GM21526 (cell line): Measurements from ENCODE around the gene TCEANC2.

Experiments used
- ATAC-seq: cut with Tn5 transposase; IDR thresholded peaks from one replicate; pipeline ENCODE4 v1.9.1; 2021; ENCODE audit warnings: moderate library complexity; ENCODE audit not compliant: unreplicated experiment, low FRiP score

Gene TCEANC2

DNA sequence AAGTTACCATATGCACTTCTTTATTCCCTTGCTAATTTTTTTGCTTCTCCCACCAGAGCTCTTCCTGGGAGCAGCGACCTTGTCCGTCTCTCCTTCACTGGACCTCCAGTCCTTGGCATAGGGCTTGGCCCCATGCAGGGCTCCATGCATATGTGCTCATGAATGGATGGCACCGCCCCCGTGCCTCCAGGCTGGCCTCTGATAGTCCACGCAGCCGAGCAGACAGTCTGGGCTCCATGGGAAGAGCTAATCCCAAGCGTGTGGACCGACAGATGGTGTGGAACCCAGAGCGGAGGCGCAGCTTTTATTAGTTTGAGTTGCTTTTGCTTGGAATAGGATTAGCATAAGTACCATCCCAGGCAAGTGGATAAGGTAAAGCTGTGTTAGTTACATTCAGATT lies 57.6 kb downstream of the TCEANC2 start:
- ATAC-seq = no peak

DNA sequence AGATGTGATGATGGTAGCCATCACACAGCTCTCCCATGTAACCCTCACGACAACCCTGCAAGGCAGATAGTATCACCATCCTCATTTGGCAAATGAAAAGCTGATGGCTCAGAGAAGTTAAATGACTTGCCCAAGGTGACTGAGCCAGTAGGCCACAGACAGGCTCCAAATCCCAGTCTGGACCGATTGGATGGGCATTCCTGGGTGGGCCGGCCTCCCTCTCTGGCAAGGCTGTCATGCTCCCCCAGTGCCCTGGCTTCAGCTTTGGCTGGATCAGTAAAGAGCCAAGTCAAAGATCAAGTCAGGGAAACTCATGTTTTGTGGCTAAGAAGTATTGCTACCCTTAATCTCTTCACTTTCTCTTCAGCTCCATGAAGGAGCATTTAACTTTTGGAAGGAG lies 58.2 kb downstream of the TCEANC2 start:
- no peak for ATAC-seq

DNA sequence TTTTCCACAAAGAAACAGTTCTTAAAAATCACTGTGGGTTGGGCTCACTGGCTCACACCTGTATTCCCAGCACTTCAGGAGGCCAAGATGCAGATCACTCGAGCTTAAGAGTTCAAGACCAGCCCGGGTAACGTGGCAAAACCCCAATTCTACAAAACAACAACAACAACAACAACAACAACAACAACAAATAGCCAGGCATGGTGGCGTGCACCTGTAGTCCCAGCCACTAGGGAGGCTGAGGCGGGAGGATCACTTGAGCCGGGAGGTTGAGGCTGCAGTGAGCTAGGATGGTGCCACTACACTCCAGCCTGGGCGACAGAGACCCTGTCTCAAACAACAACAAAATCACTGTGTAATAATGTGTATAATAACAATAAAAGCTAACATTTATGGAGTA lies 58.6 kb downstream of the TCEANC2 start:
- no peak for ATAC-seq

DNA sequence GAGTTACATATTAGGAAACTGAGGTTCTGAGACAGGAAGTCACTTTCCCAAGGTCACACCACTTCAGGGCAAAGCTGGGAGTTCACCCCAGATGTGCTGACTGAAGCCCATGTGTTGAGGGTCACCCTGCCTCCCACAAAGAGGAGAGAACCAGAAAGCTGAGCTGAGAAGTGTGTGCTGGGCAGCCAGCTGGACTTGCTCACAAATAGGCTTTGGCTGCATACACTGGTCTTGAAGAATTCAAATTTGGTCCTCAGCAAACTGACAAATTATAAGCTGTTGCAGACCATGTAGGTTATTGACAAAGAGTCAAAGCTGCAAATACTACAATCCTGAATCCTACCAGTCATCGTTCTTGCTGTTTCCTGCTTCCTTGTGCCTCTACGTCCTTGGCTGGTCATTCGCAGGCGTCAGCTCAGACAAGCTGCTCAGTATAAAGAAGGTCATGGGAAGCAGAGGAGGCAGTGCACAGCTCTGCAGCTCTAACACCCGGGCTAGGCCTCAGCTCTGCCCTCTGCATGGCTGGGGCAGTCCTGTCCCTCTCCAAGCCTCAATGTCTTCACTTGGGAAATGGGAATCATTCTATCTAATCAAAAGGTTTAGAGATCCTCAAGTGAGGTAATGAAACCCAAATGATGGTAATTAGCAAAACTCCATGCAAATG lies 59.4 kb downstream of the TCEANC2 start:
- no peak for ATAC-seq

DNA sequence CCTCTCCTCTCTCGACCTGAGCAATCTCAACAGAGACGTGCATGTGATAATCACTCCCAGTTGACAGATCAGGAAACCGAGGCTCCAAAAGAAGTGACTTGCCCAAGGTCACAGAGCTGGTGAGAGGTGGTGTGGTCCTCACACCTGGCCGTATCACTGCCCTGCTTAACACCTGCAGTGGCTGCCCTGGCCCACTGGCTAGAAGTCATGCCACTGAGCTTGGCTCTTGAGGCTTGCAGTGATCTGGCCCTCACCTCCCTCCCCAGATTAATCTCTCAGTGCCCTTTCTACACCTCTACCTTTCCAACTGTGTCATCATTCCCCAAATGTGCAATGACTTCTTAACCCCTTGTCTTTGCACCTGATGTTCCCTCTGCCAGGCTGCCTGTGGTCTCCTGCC lies 60.6 kb downstream of the TCEANC2 start:
- no peak for ATAC-seq

DNA sequence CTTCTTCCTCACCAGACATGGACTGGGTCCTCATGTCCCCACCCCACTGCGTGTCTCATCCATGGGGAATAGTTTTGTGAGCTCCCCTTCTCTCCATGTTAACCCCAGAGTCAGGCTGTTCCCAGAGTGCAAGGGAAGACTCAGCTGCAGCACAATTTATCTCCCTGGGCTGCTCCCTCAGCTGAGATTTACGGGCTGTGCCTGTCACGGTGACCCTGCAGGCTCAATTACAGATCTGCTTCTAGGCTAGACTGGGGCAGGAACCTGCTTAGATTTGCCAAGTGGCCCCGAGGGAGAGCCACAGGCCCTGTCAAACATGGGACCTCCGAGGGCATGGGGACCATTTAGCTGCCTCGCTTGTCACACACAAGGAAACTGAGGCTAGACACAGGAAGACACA lies 61.5 kb downstream of the TCEANC2 start:
- ATAC-seq = no peak

DNA sequence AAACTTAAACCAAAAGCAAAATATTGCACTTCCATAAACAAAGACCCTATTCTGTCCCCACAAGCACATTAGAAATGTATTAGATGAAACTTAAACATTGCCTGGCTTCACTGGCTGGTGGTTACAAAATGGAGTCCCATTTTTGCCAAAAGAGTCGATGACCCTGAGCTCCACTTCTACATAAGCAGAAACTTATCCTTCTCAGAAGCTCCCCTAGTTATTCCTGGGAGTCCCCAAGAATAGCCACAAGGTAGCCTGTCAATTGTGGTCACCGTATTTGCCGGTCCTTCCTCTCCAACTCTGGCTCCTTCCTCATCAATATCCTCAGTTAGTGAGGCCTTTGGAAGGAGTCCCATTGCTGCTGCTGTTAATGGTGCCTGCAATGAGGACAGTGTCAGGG lies 62.1 kb downstream of the TCEANC2 start:
- no peak for ATAC-seq

DNA sequence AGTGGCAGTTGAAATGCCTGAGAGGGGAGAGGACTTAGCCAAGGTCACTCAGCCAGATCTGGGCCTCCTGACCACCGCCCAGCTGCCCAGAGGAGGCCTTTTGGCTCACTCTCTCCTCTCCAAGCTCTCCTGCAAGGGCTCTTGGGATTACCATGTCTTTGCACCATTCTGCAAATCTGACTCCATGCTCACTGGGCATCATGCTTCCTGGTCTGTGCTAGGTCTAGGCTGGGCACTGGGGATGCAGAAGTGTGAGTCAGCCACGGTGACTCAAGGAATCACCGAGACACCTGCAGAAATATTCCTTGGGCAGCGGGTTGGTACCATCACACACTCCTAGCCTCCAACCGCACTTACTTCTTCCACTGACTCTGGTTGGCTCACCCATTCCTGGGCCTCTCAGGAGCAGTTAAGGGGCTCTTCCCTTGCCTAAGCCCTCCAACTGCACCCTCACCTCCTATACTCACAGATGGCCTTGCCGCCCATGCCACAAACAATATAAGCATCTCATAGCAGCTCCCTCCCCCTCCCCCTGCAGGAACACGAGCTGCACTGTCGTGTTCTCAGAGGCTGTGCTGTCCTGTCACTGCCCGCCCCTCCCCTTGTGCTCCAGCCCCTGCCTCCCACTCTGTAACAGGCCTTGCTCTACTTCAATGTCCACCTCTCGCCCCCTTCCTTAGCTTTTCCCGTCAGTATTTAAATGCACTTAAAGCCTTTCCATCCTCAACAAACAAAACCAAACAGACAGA lies 64.6 kb downstream of the TCEANC2 start:
- ATAC-seq = no peak

DNA sequence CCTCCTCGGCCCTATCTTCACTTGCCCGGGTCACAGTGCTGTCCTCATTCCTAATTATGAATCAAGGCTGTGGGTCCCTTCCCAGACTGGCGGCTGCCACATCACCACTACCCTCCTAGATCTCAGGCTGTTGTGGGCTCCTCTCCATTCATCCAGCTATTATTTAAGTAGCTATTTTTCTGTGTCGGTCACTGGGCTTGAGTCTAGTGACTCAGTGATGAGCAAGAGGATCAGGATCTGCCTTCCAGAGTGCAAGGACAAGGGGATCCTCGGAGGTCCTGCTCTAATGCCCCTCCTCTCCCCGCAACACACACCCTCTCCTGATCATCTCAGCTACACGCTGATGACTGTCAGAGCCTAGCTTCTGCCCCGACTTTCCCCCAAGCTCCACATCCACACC lies 65.3 kb downstream of the TCEANC2 start:
- no peak for ATAC-seq

DNA sequence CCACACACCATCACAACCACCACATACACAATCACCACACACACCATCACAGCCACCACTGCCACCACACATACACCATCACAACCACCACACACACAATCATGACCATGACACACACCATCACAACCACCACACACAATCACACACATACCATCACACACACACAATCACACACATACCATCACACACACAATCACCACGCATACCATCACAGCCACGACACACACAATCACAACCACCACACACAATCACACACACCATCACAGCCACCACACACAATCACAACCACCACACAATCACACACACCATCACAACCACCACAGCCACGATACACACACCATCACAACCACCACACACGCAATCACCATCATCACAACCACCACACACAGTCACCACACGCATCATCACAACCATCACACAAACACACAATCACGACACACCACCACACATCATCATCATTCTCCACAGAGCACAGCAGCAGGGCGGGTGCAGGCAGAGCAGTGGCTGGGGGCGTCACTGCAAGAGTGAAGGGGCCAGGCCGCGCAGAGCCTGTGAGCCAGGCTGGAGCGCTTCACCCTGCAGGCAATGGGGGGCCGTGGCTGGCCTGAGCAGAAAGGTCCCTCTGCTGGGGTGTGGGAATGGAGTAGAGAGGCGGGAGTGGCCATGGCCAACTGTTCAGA lies 66.8 kb downstream of the TCEANC2 start:
- ATAC-seq = no peak

DNA sequence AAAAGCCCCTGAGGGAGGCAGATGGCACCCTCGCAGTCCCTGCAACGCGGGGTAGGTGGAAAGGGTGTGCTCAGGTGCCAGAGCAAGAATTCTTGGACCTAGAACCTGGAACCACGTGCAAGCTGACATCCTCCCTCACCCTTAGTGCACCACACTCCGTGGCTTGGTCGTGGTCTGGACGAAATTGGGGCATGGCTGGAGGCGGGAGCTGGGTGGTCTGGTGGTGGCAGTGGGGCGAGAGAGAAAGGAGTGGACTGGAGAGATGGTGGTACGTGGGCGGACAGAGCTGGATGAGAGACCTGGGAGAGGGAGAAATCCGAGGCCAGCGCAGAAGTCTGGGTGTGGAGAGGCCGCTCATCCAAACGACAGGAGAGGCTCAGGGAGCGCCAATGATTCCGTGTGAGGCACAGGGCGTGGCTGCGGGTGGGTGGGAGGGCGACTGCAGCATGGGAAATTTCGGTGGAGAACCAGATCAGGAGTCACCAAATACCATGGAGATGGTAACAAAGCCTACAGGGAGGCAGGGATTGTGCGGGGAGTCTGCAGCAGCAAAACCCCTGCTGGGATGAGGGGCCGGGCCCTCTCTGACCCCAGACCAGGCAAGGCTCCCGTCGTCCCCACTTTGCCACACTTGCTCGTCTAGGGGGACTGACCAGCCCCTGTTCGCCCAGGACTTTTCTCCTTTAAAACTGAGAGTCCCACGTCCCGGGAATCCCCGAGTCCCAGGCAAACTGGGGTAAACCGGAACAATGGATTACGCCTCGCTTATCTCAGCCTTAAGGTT lies 67.5 kb downstream of the TCEANC2 start:
- ATAC-seq = no peak

DNA sequence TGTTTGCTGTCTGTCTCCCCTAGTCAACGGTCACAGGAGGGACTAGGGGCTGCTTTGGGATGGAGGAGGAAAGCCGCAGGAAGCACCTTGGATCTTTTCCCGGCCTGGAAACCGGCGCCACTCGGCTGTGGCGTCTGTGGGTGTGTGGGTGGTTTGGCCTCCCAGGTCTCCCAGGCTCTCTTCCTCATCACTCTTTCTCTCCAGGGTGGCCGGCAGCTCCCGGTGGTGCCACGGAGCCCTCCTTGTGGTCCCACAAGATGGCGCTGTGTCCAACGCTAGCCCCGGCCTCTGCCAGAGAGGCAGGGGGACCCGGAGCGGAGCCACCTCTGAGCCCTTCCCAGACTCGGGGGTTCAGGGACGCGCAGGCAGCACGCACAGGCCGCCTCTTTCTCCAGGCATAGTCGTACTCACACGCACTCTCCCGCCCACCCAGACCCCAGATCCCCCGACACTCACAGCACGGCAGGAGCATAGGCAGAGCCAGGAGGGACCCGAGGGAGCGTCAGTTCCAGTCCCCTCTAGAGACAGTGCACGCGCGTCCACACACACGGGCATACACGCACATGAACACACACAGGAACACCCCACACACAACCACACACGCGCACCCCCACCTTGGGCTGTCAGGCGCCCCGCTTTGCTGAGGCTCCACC lies 68.2 kb downstream of the TCEANC2 start:
- no peak for ATAC-seq

DNA sequence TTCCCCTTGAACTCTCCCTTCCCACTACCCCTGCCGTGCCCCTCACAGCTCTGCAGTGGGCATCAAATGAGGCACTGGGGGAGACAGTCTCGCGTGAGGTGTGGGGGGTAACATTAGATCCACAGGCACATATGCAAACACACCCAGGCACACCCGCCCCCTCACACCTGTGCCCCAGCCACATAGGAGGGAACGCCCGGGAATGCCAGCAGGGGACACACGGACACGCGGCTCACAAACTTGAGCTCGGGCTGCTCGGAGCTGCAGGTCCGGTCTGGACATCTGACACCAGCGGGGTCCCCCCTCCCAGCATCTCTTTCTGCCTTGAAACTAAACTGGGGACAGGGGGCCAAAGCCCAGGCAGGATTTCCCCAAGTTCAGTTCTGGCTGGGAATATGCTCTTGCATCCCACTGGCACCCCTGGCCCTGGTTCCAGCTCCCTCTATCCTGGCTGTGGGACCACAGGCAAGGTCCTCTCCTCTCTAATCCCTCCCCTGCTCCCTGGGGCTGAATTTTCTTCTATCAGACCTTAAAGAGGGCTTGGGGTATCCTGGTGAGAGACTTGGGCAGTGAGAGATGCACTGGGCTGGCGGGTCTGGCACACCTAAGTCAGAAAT lies 68.8 kb downstream of the TCEANC2 start:
- no peak for ATAC-seq

DNA sequence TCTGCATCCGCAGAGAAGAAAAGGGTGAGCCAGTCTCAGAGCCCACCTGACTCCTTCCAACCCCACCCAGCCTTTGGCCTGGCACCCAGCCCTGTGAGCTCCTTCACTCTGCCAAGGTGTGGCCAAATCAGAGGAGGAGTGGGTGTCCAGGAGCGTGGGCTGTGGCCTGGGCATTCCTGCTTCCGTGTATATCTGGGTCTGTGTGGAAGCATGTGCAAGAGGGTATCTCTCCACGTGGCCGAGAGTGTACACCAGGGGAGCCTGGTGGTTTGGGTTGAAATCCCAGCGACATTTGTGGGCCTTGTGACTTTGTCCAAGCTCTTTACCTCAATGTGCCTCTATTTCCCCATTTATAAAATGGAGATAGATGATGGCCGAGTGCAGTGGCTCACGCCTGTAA lies 69.6 kb downstream of the TCEANC2 start:
- ATAC-seq = no peak

DNA sequence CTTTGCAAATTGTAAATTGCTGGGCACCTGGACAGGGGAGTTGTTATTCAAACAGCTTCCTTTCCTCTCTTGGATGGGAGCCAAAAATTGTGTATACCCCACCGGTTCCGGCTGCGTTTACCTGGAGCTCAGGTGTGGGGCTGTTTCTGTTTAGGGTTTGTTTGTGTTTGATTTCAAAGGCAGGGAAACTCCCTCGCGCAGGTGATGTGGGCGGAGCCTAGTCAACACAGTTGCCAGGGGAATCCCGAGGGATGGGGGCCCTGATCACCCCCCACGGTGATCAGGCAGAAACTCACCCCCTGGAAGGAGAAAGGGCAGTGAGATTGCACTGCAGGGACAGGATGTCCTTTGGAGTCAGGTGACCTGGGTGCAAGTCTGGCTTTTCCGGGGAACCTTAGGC lies 71.1 kb downstream of the TCEANC2 start:
- ATAC-seq = no peak

DNA sequence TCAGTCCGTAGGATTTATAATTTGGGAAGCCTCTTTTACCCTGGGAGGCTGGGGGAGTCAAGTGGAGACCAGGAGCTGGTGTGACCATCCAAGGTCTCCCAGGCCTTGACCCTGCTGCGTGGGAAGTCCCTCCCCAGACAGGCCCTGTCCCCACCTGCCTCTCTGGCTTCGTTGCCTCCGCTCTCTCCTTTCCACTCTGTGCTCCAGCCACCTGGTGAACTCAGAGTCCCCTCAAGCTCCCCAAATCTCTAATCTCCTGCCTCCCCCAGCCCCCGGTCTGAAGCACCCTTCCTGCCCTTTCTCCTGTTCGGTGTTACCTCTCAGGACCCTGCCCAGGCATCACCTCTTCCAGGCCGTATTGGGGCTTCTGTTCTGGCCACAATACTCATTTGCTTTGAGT lies 71.5 kb downstream of the TCEANC2 start:
- ATAC-seq = no peak

DNA sequence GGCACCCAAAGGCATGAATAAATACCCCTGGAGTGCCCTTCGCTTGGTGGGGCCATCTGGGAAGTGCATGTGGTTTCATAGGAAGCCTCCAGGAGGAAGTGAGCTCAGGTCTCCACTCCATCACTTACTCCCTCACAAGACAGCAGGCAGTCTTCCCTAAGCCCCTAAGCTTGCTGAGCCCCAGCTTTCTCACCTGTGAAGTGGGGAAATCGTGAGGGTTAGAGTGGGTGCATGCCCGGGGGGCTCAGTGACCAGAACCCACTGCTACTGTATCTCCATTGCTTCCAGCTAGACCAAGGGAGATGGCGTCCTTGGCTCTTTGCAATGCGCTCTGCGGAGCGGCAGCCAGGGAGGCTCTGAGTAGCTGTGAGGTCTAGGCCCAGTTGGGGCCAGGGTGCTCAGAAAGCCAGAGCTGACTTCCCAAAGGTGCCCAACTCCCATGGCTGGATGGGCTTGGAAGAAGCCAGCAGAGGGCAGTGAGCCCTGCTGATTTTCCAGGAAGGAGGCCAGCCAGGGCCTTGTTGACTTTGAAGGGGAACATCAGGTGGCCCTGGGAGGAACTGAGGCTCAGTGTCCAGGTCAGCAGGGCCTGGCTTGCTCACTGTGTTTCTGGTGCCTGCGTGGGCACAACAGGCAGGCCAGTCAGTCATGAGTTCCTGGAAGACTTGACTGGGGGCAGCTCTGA lies 72.1 kb downstream of the TCEANC2 start:
- no peak for ATAC-seq

DNA sequence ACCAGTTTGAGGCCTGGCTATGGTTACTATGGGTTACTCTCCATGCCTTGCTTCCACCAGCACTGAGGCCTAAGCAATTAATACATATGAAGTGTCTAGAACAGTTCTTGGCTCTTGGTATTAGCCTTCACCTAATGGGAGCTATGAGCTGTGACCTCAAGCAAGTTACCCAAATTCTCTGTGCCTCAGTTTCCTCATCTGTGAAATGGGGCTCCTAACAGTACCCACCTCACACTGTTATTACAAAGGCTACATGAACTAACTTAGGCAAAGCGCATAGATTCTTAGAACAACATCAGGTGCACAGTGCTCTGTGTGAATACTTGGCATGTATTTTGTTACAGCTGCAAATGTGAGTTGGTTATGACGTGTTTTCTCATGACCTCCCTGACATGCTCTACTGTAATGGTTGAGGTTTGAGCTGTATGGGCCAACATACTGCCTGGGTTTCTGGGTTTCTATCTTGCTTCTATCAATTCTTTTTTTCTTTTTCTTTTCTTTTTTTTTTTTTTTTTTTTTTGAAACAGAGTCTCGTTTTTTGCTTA lies 72.9 kb downstream of the TCEANC2 start:
- ATAC-seq = no peak

DNA sequence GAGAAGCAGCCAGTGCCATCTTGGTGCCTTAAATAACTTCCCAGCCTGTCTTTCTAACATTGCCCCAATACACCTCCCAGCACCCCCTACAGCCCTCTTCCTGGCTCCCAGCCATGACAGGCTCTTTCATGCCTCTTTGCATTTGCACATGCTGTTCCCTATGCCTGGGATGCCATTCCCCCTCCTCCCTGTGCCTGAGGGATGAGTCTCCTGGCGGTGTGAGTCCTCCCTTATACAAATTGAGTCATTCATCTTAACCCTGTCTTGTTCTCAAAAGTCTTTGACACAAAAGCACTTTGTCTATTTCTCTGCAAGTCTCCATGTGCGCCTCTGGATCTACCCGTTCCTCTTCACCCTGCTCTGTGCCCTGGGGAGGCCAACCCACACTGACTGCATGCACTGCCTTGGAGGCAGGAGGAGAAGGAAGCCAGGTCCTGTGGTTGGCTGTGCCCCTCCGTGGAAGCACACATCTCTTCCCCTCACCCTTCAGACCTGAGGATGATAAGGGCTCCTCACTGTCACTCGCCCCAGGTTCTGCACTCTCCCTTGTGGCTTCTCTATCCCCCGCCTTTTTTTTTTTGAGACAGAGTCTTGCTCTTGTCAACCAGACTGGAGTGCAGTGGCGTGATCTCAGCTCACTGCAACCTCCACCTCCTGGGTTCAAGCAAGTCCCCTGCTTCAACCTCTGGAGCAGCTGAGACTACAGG lies 74.3 kb downstream of the TCEANC2 start:
- no peak for ATAC-seq
